AG09319 (cell line): ENCODE data around the gene CCNY.

Experiments
- DNase-seq: peaks from one replicate; pipeline ENCODE4 v3.0.0-alpha.2; 2010; ENCODE audit warnings: low read depth; ENCODE audit errors: extremely low read depth
- CTCF ChIP-seq: IDR thresholded peaks from 2 replicates; pipeline ENCODE4 v1.5.1; 2011; ENCODE audit warnings: low read depth, mild to moderate bottlenecking, inconsistent platforms, low read length, moderate library complexity

CCNY gene

GRCh38 chr10:35554461-35555056 is 218.2 kb downstream of the CCNY start:
- TF ChIP-seq CTCF = no peak
- DNase-seq = no peak

- TF ChIP-seq CTCF = no peak
- DNase-seq = no peak
These were observed 219.9 kb downstream of the CCNY start for GRCh38 chr10:35555962-35556930.

GRCh38 chr10:35558276-35558675 is 222.0 kb downstream of the CCNY start:
- no peak for TF ChIP-seq CTCF
- DNase-seq = no peak

GRCh38 chr10:35559416-35559815 is 223.1 kb downstream of the CCNY start:
- no peak for DNase-seq
- no peak for TF ChIP-seq CTCF

GRCh38 chr10:35561715-35562114 is 225.4 kb downstream of the CCNY start:
- TF ChIP-seq CTCF = no peak
- no peak for DNase-seq

GRCh38 chr10:35562427-35562826 is 226.1 kb downstream of the CCNY start:
- no peak for TF ChIP-seq CTCF
- no peak for DNase-seq

GRCh38 chr10:35563261-35563891 is 227.1 kb downstream of the CCNY start:
- DNase-seq = peak; percentile 8
- peak; percentile 100 for TF ChIP-seq CTCF
